HEK293 (cell line): ENCODE data around the gene BCAR1.

Experiments
- ZNF121 ChIP-seq: fragments of 450-650 bp; formaldehyde crosslinking; IDR thresholded peaks from 2 replicates; pipeline ENCODE4 v1.5.1; 2016; ENCODE audit warnings: missing biosample characterization, missing genetic modification characterization
- ZNF701 ChIP-seq: fragments of 450-650 bp; formaldehyde crosslinking; IDR thresholded peaks from 2 replicates; pipeline ENCODE4 v1.5.1; 2016; ENCODE audit warnings: missing biosample characterization, missing genetic modification characterization

- TF ChIP-seq ZNF701 (tag by site-specific recombination) (no peak), ZNF121 (tag by site-specific recombination) (no peak)
Observed at GRCh38 chr16:75271441-75272096, 20.1 kb upstream of the BCAR1 start.
